Endothelial cell of umbilical vein (primary cell): ENCODE data around the gene MN1. TPM values are rescaled to one million over a fixed set of nuclear protein-coding genes. Genes with fewer than 3 reads are reported as not detected.

ENCODE experiments used
- BruUV-seq: library from RNA; stranded (reverse); fragments of 400-500 nt; replicated peaks from 2 replicates; lab custom pipeline; 2021; lab: Mats Ljungman, UMichigan
- CTCF ChIA-PET: fragments of 300-600, 350-600 bp; sonication (Branson Sonifier 250); formaldehyde crosslinking; loops from one replicate; lab custom pipeline; 2021; ENCODE audit warnings: antibody characterized with exemption, inconsistent platforms; lab: Charles Lee
- POLR2A ChIA-PET: fragments of 300-600, 350-600 bp; sonication (Branson Sonifier 250); formaldehyde crosslinking; loops from one replicate; lab custom pipeline; 2021; ENCODE audit warnings: antibody characterized with exemption, inconsistent platforms; lab: Charles Lee
- DNase-seq: peaks from one replicate; pipeline ENCODE4 v3.0.0-alpha.2; 2011; ENCODE audit warnings: low read depth, low spot score
- FAIRE-seq: peaks from 2 replicates; lab custom pipeline; 2011; peaks lifted over from hg19 to GRCh38; lab: Jason Lieb, UNC
- H2AFZ ChIP-seq: 2 replicates; pipeline ENCODE4 v1.6.0; 2012; ENCODE audit warnings: low read depth, low read length, control low read depth, inconsistent platforms
- H3K27ac ChIP-seq: 2 replicates; pipeline ENCODE4 v1.5.1; 2011; ENCODE audit warnings: low read depth, mild to moderate bottlenecking, control low read depth, low read length, moderate library complexity; ENCODE audit not compliant: insufficient read depth
- H3K27me3 ChIP-seq, 2 experiments: 2 replicates each; pipeline versions ENCODE4 v1.6.0 to v1.6.1; 2011; ENCODE audit warnings: low read length in 2 of 2, mixed read lengths in 1 of 2; ENCODE audit not compliant: control insufficient read depth in 2 of 2, insufficient read depth in 2 of 2
- H3K36me3 ChIP-seq, 2 experiments: 2 replicates in 1 of 2; 3 replicates in 1 of 2; pipeline ENCODE4 v1.5.1; 2011; ENCODE audit warnings: low read length in 2 of 2, mild to moderate bottlenecking in 1 of 2, moderate library complexity in 1 of 2; ENCODE audit not compliant: control insufficient read depth in 2 of 2, insufficient read depth in 2 of 2; ENCODE audit errors: extremely low read depth in 1 of 2
- H3K4me1 ChIP-seq: 3 replicates; pipeline ENCODE4 v1.5.1; 2011; ENCODE audit warnings: mild to moderate bottlenecking, low read length; ENCODE audit not compliant: control insufficient read depth, insufficient read depth; ENCODE audit errors: extremely low read depth
- H3K4me2 ChIP-seq: 2 replicates; pipeline ENCODE4 v1.6.1; 2011; ENCODE audit warnings: low read length, control low read depth, mixed read lengths; ENCODE audit not compliant: insufficient read depth
- H3K4me3 ChIP-seq, 3 experiments: fragments of 200-600 bp in 1 of 3; sonication (generic), shearing (Covaris generic) in 1 of 3; replicated peaks in 1 of 3; 2 replicates each; pipeline ENCODE4 v1.5.1; 2011 to 2016; ENCODE audit warnings: control low read depth in 3 of 3, low read length in 3 of 3, mild to moderate bottlenecking in 2 of 3, inconsistent platforms in 1 of 3, low read depth in 1 of 3, moderate library complexity in 1 of 3; ENCODE audit not compliant: insufficient read depth in 1 of 3
- H3K79me2 ChIP-seq: 2 replicates; pipeline ENCODE4 v1.6.0; 2012; ENCODE audit warnings: low read length, inconsistent platforms; ENCODE audit not compliant: control insufficient read depth, insufficient read depth
- H3K9ac ChIP-seq: replicated peaks from 2 replicates; pipeline ENCODE3; 2011; ENCODE audit warnings: low read length, control low read depth; ENCODE audit not compliant: insufficient read depth; ENCODE audit errors: extremely low read depth
- H3K9me1 ChIP-seq: replicated peaks from 3 replicates; pipeline ENCODE4 v1.6.0; 2011; ENCODE audit warnings: mild to moderate bottlenecking, low read length; ENCODE audit not compliant: control insufficient read depth, insufficient read depth; ENCODE audit errors: extremely low read depth
- H3K9me3 ChIP-seq: replicated peaks from 2 replicates; pipeline ENCODE4 v1.5.1; 2012; ENCODE audit warnings: low read length, inconsistent platforms; ENCODE audit not compliant: control insufficient read depth, insufficient read depth
- H4K20me1 ChIP-seq: replicated peaks from 2 replicates; pipeline ENCODE3; 2011; ENCODE audit warnings: mild to moderate bottlenecking, low read length; ENCODE audit not compliant: control insufficient read depth, insufficient read depth; ENCODE audit errors: extremely low read depth
- CTCF ChIP-seq, 2 donors: IDR thresholded peaks; 1 replicate in 1 of 2; 2 replicates in 1 of 2; pipeline ENCODE4 v1.5.1; 2011; ENCODE audit warnings: low read length in 2 of 2, mild to moderate bottlenecking in 2 of 2, moderate library complexity in 2 of 2, control low read depth in 1 of 2, inconsistent platforms in 1 of 2, low read depth in 1 of 2; ENCODE audit not compliant: insufficient read depth in 1 of 2; ENCODE audit errors: extremely low read depth in 1 of 2
- EZH2 ChIP-seq: IDR thresholded peaks from 2 replicates; pipeline ENCODE4 v1.6.1; 2012; ENCODE audit warnings: borderline replicate concordance, low read depth, mild to moderate bottlenecking, moderate library complexity, low read length, inconsistent platforms; ENCODE audit not compliant: severe bottlenecking
- FOS ChIP-seq: IDR thresholded peaks from 2 replicates; pipeline ENCODE4 v1.6.1; 2011; ENCODE audit warnings: mild to moderate bottlenecking, low read length, moderate library complexity, borderline replicate concordance; ENCODE audit not compliant: insufficient read depth
- GATA2 ChIP-seq: IDR thresholded peaks from 2 replicates; pipeline ENCODE4 v1.7.0; 2011; ENCODE audit warnings: low read depth, mild to moderate bottlenecking, moderate library complexity, mixed read lengths, low read length; ENCODE audit not compliant: insufficient read length, insufficient read depth
- JUN ChIP-seq: IDR thresholded peaks from 2 replicates; pipeline ENCODE4 v1.6.1; 2011; ENCODE audit warnings: borderline replicate concordance, low read depth; ENCODE audit not compliant: insufficient read length, insufficient read depth
- MAX ChIP-seq: IDR thresholded peaks from 2 replicates; pipeline ENCODE4 v1.6.1; 2011; ENCODE audit not compliant: insufficient read depth, insufficient read length
- MYC ChIP-seq: IDR thresholded peaks from one replicate; pipeline ENCODE4 v1.6.1; 2011; ENCODE audit warnings: mild to moderate bottlenecking, low read depth, low read length
- POLR2A ChIP-seq: IDR thresholded peaks from 2 replicates; pipeline ENCODE4 v1.6.1; 2012; ENCODE audit warnings: low read depth, mild to moderate bottlenecking, control low read depth, low read length
- POLR2AphosphoS5 ChIP-seq: IDR thresholded peaks from 2 replicates; pipeline ENCODE4 v1.6.1; 2012; ENCODE audit warnings: low read depth, mild to moderate bottlenecking, control low read depth, low read length, moderate library complexity; ENCODE audit not compliant: insufficient read depth
- dilution Hi-C: fragments of 300-500 bp; cut with MboI; formaldehyde crosslinking; loops from one replicate; pipeline ENCODE4 v1.15.0; 2019; ENCODE audit warnings: low sequenced_read_pairs; ENCODE audit not compliant: extremely low pct_ligation_motif_present
- intact Hi-C: fragments of 100-400 bp; cut with micrococcal nuclease; formaldehyde crosslinking; loops from one replicate; pipeline ENCODE4 v1.10.0; 2022
- polyA plus RNA-seq, 4 experiments: library from polyadenylated mRNA; depleted of rRNA in 3 of 4; stranded (reverse) in 3 of 4; unstranded in 1 of 4; fragments of >200 nt; gene quantifications; 2 replicates each; pipeline versions ENCODE4 v1.2.1 to v1.2.3, GENCODE V29; 2011 to 2012; ENCODE audit warnings: missing spikeins in 1 of 4
- total RNA-seq: library from RNA; stranded (reverse); gene quantifications from 2 replicates; pipeline ENCODE4 v1.2.3, GENCODE V29; 2021

Gene MN1
- total and polyA plus RNA-seq, 2 donors (not counting 3 experiments of a cell fraction or from before 2014, with no cell fraction given) = 3.8 to 5.2 TPM

- H3K79me2 ChIP-seq = no peaks in the 10 kb centered on the region
- no peaks in the 10 kb centered on the region for H3K36me3 ChIP-seq
- ChIA-PET CTCF (interaction anchor here (1.1 kb wide), 1 partner anchor 11 kb away, joined by 3 read pairs; no protein-coding TSS in a partner anchor), POLR2A (no interaction called here)
- BruUV-seq = no TSS peak
- FAIRE-seq (no peak), DNase-seq (no peak)
- H3K9me1 ChIP-seq = no peaks in the 10 kb centered on the region
- H3K9ac ChIP-seq = no peak overlapping the region
- dilution Hi-C loops (no loop called here), intact Hi-C loops (no loop called here)
- H3K4me3 ChIP-seq = no peak overlapping the region
- TF ChIP-seq EZH2 = no peak
- no peak for TF ChIP-seq MYC
- no peak for TF ChIP-seq GATA2
- no peak for TF ChIP-seq POLR2AphosphoS5
- no peak for TF ChIP-seq JUN
- TF ChIP-seq FOS = no peak
- TF ChIP-seq CTCF (IDR thresholded peaks at IDR 0.05; ENCODE audit: extremely low read depth in 1 of 2, insufficient read depth in 1 of 2, low read depth in 1 of 2, low read length in 2 of 2) = no peak
- no peak for TF ChIP-seq MAX
- no peak for TF ChIP-seq POLR2A
- H4K20me1 ChIP-seq = no peaks in the 10 kb centered on the region
- no peak overlapping the region for H2AFZ ChIP-seq
- no peaks in the 10 kb centered on the region for H3K9me3 ChIP-seq
- no peak overlapping the region for H3K4me2 ChIP-seq
- H3K27ac ChIP-seq = no peak overlapping the region
- H3K27me3 ChIP-seq = no peaks in the 10 kb centered on the region
- peaks cover 12% of the 10 kb centered on the region for H3K4me1 ChIP-seq
Measured at GRCh38 chr22:27782088-27782487, 19.5 kb downstream of the MN1 start.
